ENCODE data around the gene CTNNBIP1. TPM values are rescaled to one million over a fixed set of nuclear protein-coding genes. Genes with fewer than 3 reads are reported as not detected.
"Not testable (repeated sequence)": the region's sequence is repeated elsewhere in the genome, so short reads cannot be mapped to it uniquely, and the experiment has no call there.

Gene CTNNBIP1
- total RNA-seq, 4 donors from 2014 or later, result 17.0 to 27.2 (median 23.4) TPM

- intact Hi-C loops (cut with DNase I), result no loop called here
- Histone ChIP-seq H3K9me3 (no peaks in the 10 kb centered on the region), H3K4me3 (no peak overlapping the region), H3K27ac (replicated peaks in 1 of 4) (no peak overlapping the region), H3K36me3 (no peaks in the 10 kb centered on the region), H3K4me1 (peaks cover 33 to 60% (median 51%) of the 10 kb centered on the region in 4 donors), H3K27me3 (no peaks in the 10 kb centered on the region)
- no peak for DNase-seq (ENCODE audit: extremely low spot score)
- TF ChIP-seq POLR2A (IDR thresholded peaks at IDR 0.05; ENCODE audit: low read depth) (no peak), EP300 (IDR thresholded peaks at IDR 0.05) (no peak), POLR2AphosphoS5 (IDR thresholded peaks at IDR 0.05) (no peak), CTCF (IDR thresholded peaks at IDR 0.05) (no peak)
- whole genome bisulfite sequencing, result 59% methylated on average over 6 of the region's 8 CpGs
Measured at GRCh38 chr1:9809100-9809510, 101.0 kb downstream of the CTNNBIP1 start.

GRCh38 chr1:9808459-9808858 lies 101.6 kb downstream of the CTNNBIP1 start:
- 87% methylated on average over 8 of the region's 8 CpGs for WGBS
- no peak for DNase-seq (ENCODE audit: extremely low spot score)
- intact Hi-C loops (cut with DNase I), result no loop called here

DNA sequence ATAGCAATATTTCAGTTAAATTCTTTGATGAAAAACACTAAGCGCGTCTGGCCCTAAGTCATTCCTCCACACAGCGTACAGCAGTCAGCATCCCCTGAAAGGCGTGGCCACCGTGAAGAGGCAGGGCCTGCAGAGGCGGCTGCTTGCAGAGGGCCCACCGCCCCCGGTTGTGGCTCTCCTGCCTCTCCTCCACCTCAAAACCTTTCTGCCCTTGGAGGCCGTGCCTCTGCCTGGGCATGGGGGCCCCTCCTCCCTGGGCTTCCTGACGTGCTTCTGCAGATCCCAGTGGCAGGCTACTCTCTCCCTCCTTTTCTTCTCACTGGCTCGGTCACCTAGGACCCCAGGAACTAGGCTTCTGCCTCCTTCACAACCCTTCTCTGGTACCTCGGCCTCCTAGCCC lies 102.5 kb downstream of the CTNNBIP1 start:
- H3K9me3 ChIP-seq, result no peaks in the 10 kb centered on the region
- TF ChIP-seq EP300 (IDR thresholded peaks at IDR 0.05) (no peak), CTCF (IDR thresholded peaks at IDR 0.05) (no peak), POLR2A (IDR thresholded peaks at IDR 0.05; ENCODE audit: low read depth) (no peak), POLR2AphosphoS5 (IDR thresholded peaks at IDR 0.05) (no peak)
- H3K36me3 ChIP-seq, result no peaks in the 10 kb centered on the region
- WGBS, result 73% methylated on average over 12 of the region's 12 CpGs
- H3K4me1 ChIP-seq, result peaks cover 33 to 72% (median 54%) of the 10 kb centered on the region in 4 donors
- DNase-seq (ENCODE audit: extremely low spot score), result no peak
- no peaks in the 10 kb centered on the region for H3K27me3 ChIP-seq
- no peak overlapping the region for H3K27ac ChIP-seq (replicated peaks in 1 of 4)
- H3K4me3 ChIP-seq, result no peak overlapping the region
- intact Hi-C loops (cut with DNase I), result no loop called here

More at GRCh38 chr1:9808459-9808858, 101.6 kb downstream of the CTNNBIP1 start:
- TF ChIP-seq EP300 (IDR thresholded peaks at IDR 0.05) (no peak), CTCF (IDR thresholded peaks at IDR 0.05) (no peak), POLR2AphosphoS5 (IDR thresholded peaks at IDR 0.05) (no peak), POLR2A (IDR thresholded peaks at IDR 0.05; ENCODE audit: low read depth) (no peak)
- H3K4me1 ChIP-seq, result peaks cover 33 to 66% (median 51%) of the 10 kb centered on the region in 4 donors
- H3K4me3 ChIP-seq, result no peak overlapping the region
- no peak overlapping the region for H3K27ac ChIP-seq (replicated peaks in 1 of 4)
- no peaks in the 10 kb centered on the region for H3K9me3 ChIP-seq
- no peaks in the 10 kb centered on the region for H3K36me3 ChIP-seq
- no peaks in the 10 kb centered on the region for H3K27me3 ChIP-seq

DNA sequence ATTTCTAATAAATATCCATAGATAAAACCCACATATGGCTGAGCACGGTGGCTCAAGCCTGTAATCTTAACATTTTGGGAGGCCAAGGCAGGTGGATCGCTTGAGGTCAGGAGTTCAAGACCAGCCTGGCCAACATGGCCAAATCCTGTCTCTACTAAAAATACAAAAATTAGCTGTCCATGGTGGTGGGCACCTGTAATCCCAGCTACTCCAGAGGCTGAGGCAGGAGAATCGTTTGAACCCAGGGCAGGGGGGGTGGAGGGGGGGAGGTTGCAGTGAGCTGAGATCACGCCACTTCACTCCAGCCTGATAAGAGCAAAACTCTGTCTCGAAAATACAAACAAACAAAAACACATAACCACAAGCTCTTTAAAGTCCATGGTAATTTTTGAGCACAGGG lies 104.1 kb downstream of the CTNNBIP1 start:
- DNase-seq (ENCODE audit: extremely low spot score); H3K36me3 ChIP-seq; H3K9me3 ChIP-seq; H3K27ac ChIP-seq (replicated peaks in 1 of 4); H3K4me3 ChIP-seq; H3K27me3 ChIP-seq; intact Hi-C loops (cut with DNase I): not testable (repeated sequence)
- peaks cover 20 to 63% (median 45%) of the 10 kb centered on the region in 4 donors for H3K4me1 ChIP-seq
- WGBS, result 89% methylated on average over 5 of the region's 5 CpGs

DNA sequence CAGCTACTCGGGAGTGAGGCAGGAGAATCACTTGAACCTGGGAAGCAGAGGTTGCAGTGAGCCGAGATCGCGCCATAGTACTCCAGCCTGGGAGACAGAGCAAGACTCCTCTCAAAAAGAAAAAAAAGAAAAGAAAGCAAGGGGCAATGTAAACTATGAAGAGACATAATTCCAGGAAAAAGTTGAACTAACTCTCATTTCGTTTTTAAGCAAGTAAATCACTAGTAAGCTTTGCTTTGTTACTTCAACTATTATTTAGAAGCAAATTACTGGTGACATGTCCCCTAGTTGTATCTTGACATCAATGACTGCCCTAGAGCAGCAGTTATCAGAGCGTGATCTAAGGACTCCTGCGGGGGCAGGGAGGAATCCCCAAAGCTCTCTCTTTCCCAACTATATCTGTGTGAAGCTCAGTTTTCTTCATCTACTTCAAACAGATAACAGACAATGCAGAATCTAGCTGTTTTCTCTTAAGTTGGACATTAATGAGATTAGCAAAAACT lies 105.0 kb downstream of the CTNNBIP1 start:
- no peak for DNase-seq (ENCODE audit: extremely low spot score)
- H3K9me3 ChIP-seq, result no peaks in the 10 kb centered on the region
- H3K27ac ChIP-seq (replicated peaks in 1 of 4), result no peak overlapping the region
- H3K27me3 ChIP-seq, result no peaks in the 10 kb centered on the region
- H3K4me1 ChIP-seq, result peaks cover 13 to 54% (median 35%) of the 10 kb centered on the region in 4 donors
- no peak overlapping the region for H3K4me3 ChIP-seq
- no peaks in the 10 kb centered on the region for H3K36me3 ChIP-seq
- TF ChIP-seq POLR2AphosphoS5 (IDR thresholded peaks at IDR 0.05) (no peak), POLR2A (IDR thresholded peaks at IDR 0.05; ENCODE audit: low read depth) (no peak), CTCF (IDR thresholded peaks at IDR 0.05) (no peak), EP300 (IDR thresholded peaks at IDR 0.05) (no peak)
- intact Hi-C loops (cut with DNase I), result no loop called here
- 71% methylated on average over 7 of the region's 7 CpGs for WGBS

DNA sequence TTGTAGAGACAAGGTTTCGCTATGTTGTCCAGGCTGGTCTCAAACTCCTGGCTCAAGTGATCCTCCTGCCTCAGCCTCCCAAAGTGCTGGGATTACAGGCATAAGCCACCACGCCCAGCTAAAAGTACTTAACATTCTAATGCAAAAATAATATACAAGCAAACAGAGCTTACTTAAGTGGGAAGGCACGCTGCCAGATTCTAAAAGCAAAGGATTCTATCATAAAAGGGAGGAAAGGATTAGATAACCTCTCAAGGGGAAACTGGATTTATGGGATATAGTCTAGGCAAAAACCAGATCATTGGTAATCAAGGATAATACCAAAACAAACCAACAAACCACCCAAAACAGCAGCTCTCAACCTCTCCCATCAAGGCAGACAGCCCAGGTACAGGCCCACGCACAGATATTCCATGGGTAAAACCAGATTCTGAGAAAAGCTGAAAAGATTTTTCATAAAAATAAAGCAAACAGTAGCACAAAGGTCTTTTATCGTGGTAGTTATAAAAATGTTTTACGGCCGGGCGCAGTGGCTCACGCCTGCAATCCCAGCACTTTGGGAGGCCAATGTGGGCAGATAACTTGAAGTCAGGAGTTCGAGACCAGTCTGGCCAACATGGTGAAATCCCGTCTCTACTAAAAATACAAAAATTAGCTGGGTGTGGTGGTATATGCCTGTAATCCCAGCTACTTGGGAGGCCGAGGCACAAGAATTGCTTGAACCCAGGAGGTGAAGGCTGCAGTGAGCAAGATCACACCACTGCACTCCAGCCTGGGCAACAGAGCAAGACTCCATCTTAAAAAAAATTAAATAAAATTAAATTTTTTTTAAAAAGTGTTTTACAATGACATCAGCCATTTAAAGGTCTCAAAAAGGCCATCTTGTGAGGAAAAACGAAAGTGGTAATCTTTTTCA lies 106.8 kb downstream of the CTNNBIP1 start:
- H3K27ac ChIP-seq (replicated peaks in 1 of 4); H3K9me3 ChIP-seq; H3K4me3 ChIP-seq; H3K36me3 ChIP-seq; DNase-seq (ENCODE audit: extremely low spot score); intact Hi-C loops (cut with DNase I); H3K27me3 ChIP-seq: not testable (repeated sequence)
- WGBS, result 95% methylated on average over 13 of the region's 13 CpGs
- peaks cover 8 to 47% (median 32%) of the 10 kb centered on the region in 4 donors for H3K4me1 ChIP-seq

Data from esophagus muscularis mucosa (tissue), 4 donors.